ENCODE results near the gene CXCL14. TPM values are rescaled to one million over a fixed set of nuclear protein-coding genes. Genes with fewer than 3 reads are reported as not detected.

CXCL14 gene
- total RNA-seq, 1 donor from 2014 or later: 62.1 TPM

DNA sequence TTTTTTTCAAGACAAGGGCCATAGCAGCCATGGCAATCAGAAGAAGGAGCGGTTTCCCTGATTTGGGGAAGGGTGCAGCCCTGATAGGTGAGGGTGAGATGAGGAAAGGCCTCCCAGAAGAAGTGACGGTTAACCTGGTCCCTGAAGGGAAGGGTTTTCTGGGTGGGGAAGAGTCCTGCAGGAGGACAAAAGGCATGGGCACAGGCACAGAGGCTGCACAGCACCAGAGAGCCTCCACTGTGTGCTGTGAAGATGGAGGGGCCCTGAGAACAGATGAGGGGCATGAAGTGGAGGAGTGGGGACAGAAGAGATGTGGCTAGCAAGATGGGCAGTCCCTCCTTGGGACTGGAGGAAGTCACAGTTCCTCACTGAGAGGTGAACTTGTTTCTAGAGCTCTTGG, 46.3 kb upstream of the CXCL14 start:
- TF ChIP-seq POLR2A (IDR thresholded peaks at IDR 0.05): no peak
- TF ChIP-seq POLR2AphosphoS5 (IDR thresholded peaks at IDR 0.05; ENCODE audit: insufficient read depth in 1 of 2, low read depth in 1 of 2): no peak
- TF ChIP-seq, protein P1, sequence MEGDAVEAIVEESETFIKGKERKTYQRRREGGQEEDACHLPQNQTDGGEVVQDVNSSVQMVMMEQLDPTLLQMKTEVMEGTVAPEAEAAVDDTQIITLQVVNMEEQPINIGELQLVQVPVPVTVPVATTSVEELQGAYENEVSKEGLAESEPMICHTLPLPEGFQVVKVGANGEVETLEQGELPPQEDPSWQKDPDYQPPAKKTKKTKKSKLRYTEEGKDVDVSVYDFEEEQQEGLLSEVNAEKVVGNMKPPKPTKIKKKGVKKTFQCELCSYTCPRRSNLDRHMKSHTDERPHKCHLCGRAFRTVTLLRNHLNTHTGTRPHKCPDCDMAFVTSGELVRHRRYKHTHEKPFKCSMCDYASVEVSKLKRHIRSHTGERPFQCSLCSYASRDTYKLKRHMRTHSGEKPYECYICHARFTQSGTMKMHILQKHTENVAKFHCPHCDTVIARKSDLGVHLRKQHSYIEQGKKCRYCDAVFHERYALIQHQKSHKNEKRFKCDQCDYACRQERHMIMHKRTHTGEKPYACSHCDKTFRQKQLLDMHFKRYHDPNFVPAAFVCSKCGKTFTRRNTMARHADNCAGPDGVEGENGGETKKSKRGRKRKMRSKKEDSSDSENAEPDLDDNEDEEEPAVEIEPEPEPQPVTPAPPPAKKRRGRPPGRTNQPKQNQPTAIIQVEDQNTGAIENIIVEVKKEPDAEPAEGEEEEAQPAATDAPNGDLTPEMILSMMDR (IDR thresholded peaks at IDR 0.05): no peak
- no peak overlapping the region for H3K4me3 ChIP-seq
- peak in 1 of 2 donors; percentile 56 for DNase-seq (ENCODE audit: extremely low spot score in 2 of 2)
- no peaks in the 10 kb centered on the region for H3K36me3 ChIP-seq
- intact Hi-C loops (cut with DNase I): no loop called here
- peaks cover 6% of the 10 kb centered on the region for H3K4me1 ChIP-seq
- no peak overlapping the region for H3K27ac ChIP-seq
- H3K27me3 ChIP-seq: no peaks in the 10 kb centered on the region
- H3K9me3 ChIP-seq: no peaks in the 10 kb centered on the region

DNA sequence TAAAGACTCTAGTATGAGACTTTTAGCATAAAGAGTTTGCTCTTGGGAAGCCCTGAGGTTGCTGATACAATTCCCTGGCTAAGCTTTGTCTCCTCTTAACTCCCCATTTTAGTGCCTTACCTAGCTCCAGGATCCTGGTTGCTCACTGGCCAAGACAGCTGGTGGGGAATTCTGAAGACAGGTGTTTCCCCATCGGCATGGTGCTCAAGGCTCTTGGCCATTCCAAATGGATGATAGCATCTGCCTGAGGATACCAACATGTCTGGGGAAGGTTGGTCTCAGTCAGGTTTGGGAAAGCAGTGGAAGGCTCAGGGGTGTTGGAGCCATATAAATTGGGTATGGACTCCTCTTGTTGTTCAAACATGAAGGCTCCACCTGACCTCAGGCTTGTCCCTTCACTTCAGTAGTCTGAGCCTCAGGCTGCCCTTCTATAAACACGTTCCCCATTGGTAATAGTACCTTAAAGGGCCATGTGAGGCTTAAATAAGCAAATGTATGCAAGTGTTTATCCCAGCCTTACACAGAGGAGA, 44.5 kb upstream of the CXCL14 start:
- Histone ChIP-seq H3K9me3 (no peaks in the 10 kb centered on the region), H3K27ac (no peak overlapping the region), H3K27me3 (no peaks in the 10 kb centered on the region), H3K4me1 (peaks cover 6% of the 10 kb centered on the region), H3K36me3 (no peaks in the 10 kb centered on the region), H3K4me3 (no peak overlapping the region)
- intact Hi-C loops (cut with DNase I): no loop called here
- peak in 1 of 2 donors; percentile 62 for DNase-seq (ENCODE audit: extremely low spot score in 2 of 2)
- no peak for TF ChIP-seq POLR2AphosphoS5 (IDR thresholded peaks at IDR 0.05; ENCODE audit: insufficient read depth in 1 of 2, low read depth in 1 of 2)
- TF ChIP-seq POLR2A (IDR thresholded peaks at IDR 0.05): no peak
- TF ChIP-seq, protein P1 (IDR thresholded peaks at IDR 0.05): no peak

- intact Hi-C loops (cut with DNase I): no loop called here
- no peak for TF ChIP-seq POLR2AphosphoS5 (IDR thresholded peaks at IDR 0.05; ENCODE audit: insufficient read depth in 1 of 2, low read depth in 1 of 2)
- no peak for TF ChIP-seq POLR2A (IDR thresholded peaks at IDR 0.05)
- TF ChIP-seq, protein P1 (IDR thresholded peaks at IDR 0.05): no peak
- Histone ChIP-seq H3K4me3 (no peak overlapping the region), H3K27ac (no peak overlapping the region), H3K27me3 (no peaks in the 10 kb centered on the region), H3K4me1 (no peaks in the 10 kb centered on the region), H3K36me3 (no peaks in the 10 kb centered on the region), H3K9me3 (no peaks in the 10 kb centered on the region)
- DNase-seq (ENCODE audit: extremely low spot score in 2 of 2): peak in 1 of 2 donors; percentile 62
These were observed 36.9 kb upstream of the CXCL14 start for GRCh38 chr5:135615581-135616260.

DNA sequence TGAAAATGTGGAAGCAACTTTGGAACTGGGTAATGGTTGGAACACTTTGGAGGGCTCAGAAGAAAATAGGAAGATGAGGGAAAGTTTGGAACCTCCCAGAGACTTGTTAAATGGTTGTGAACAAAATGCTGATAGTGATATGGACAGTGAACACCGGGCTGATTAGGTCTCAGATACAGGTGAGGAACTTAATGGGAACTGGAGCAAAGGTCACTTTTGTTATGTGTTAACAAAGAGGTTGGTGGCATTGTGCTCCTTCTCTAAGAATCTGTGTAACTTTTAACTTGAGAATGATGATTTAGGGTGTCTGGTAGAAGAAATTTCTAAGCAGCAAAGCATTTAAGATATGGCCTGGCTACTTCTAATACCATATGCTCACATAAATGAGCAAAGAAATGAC, 36.4 kb upstream of the CXCL14 start:
- no peak overlapping the region for H3K4me3 ChIP-seq
- H3K9me3 ChIP-seq: no peaks in the 10 kb centered on the region
- TF ChIP-seq POLR2A (IDR thresholded peaks at IDR 0.05) (no peak), POLR2AphosphoS5 (IDR thresholded peaks at IDR 0.05; ENCODE audit: insufficient read depth in 1 of 2, low read depth in 1 of 2) (no peak)
- TF ChIP-seq, protein P1 (IDR thresholded peaks at IDR 0.05): no peak

DNA sequence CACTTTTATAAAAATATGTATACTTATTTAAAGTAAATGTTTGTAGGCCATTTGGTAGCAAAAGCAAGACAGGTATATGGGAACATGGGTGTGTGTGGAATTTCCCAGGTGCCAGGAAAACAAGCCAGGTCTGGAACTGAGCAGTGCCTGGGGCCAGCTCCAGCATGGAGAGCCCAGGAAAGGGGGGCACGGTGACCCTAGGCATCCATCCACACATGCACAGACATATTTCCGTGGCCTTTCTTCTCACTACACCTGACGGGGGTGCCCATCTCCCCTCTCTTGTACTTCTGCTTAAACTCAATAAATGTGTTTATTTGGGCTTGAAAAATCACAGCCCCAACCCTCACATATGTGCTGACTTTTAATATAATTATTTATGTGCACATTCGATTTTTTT, 31.2 kb upstream of the CXCL14 start:
- H3K4me3 ChIP-seq: no peak overlapping the region
- intact Hi-C loops (cut with DNase I): no loop called here
- no peak overlapping the region for H3K27ac ChIP-seq
- H3K36me3 ChIP-seq: no peaks in the 10 kb centered on the region
- H3K4me1 ChIP-seq: no peaks in the 10 kb centered on the region
- no peaks in the 10 kb centered on the region for H3K9me3 ChIP-seq
- TF ChIP-seq POLR2AphosphoS5 (IDR thresholded peaks at IDR 0.05; ENCODE audit: insufficient read depth in 1 of 2, low read depth in 1 of 2): no peak
- TF ChIP-seq, protein P1 (IDR thresholded peaks at IDR 0.05): no peak
- no peak for TF ChIP-seq POLR2A (IDR thresholded peaks at IDR 0.05)
- peak; percentile 31 to 74 for DNase-seq (ENCODE audit: extremely low spot score in 2 of 2)
- H3K27me3 ChIP-seq: no peaks in the 10 kb centered on the region

More for the DNA sequence above, 36.4 kb upstream of the CXCL14 start:
- Histone ChIP-seq H3K27me3 (no peaks in the 10 kb centered on the region), H3K4me1 (no peaks in the 10 kb centered on the region), H3K27ac (no peak overlapping the region), H3K36me3 (no peaks in the 10 kb centered on the region)
- DNase-seq (ENCODE audit: extremely low spot score in 2 of 2): no peak
- intact Hi-C loops (cut with DNase I): no loop called here
